H1 (cell line): Measurements from ENCODE around the gene SRRM4. TPM values are rescaled to one million over a fixed set of nuclear protein-coding genes. Genes with fewer than 3 reads are reported as not detected.

ENCODE experiments used
- CTBP2 ChIP-seq: IDR thresholded peaks from 2 replicates; pipeline ENCODE4 v1.7.0; 2011; ENCODE audit warnings: borderline replicate concordance, mild to moderate bottlenecking, moderate library complexity, mixed read lengths, low read length; ENCODE audit not compliant: insufficient read depth, insufficient read length
- polyA plus RNA-seq, 7 experiments: library from polyadenylated mRNA; depleted of rRNA in 3 of 7; stranded (reverse) in 5 of 7; unstranded in 2 of 7; fragments of >200 nt in 5 of 7; fragments of 200-250 nt in 2 of 7; gene quantifications; 1 replicate in 5 of 7; 2 replicates in 1 of 7; 4 replicates in 1 of 7; pipeline versions ENCODE4 v1.2.1 to v1.2.3, GENCODE V29; 2011 to 2013; ENCODE audit warnings: missing spikeins in 2 of 7, mixed read lengths in 2 of 7
- total RNA-seq: library from RNA; stranded (reverse); fragmentation: NEBNext Ultra II Directional; extraction: Animal tissue kit (Norgen Biotek cat#: 25700); gene quantifications from 2 replicates; pipeline ENCODE4 v1.2.1, GENCODE V29; 2021
- TF ChIP-seq, protein P1 (sequence below): fragments of 300-600 bp; sonication (generic); IDR thresholded peaks from 2 replicates; pipeline ENCODE4 v1.7.1; 2012; ENCODE audit warnings: low read length, moderate library complexity, mild to moderate bottlenecking, inconsistent platforms; ENCODE audit not compliant: insufficient replicate concordance

Gene SRRM4
- total and polyA plus RNA-seq, 2 of the 8 experiments (the other 6 are each of a cell fraction or from before 2014, with no cell fraction given): 0.53 to 1.1 TPM

DNA sequence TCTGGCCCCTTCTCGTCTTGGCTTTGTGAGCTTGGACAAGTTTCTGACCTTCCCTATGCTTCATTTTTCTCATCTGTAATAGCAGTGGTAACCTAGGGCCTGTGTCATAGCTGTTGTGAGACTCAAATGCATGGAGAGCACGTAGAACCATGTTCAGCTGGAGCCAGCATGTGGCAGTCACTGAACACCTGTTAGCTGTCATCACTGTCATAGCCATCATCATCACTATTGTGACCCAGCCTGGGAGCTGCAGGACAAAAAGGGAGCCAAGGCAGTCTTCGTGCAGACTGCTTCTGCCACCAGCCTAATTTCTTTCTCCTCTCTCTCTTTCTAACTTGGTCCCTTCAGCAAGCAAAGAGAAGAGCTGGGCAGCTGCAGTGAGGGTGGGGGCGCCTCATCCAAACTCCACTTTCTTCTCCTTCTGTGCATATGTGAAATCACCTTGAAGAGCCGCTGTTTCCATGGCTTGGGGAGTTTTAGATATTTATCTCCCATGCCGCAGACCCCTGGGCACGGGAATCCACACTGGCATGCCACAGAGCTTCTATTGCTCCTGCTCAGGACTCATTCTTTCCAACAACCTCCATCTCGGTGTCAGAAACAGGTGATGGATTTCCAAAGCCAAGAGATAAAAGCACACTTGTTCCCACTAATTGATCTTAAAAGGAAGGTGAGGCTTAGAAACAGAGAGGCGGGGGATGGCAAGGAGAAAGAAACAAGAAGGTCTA lies 87.0 kb downstream of the SRRM4 start (continued):
- TF ChIP-seq, protein P1, sequence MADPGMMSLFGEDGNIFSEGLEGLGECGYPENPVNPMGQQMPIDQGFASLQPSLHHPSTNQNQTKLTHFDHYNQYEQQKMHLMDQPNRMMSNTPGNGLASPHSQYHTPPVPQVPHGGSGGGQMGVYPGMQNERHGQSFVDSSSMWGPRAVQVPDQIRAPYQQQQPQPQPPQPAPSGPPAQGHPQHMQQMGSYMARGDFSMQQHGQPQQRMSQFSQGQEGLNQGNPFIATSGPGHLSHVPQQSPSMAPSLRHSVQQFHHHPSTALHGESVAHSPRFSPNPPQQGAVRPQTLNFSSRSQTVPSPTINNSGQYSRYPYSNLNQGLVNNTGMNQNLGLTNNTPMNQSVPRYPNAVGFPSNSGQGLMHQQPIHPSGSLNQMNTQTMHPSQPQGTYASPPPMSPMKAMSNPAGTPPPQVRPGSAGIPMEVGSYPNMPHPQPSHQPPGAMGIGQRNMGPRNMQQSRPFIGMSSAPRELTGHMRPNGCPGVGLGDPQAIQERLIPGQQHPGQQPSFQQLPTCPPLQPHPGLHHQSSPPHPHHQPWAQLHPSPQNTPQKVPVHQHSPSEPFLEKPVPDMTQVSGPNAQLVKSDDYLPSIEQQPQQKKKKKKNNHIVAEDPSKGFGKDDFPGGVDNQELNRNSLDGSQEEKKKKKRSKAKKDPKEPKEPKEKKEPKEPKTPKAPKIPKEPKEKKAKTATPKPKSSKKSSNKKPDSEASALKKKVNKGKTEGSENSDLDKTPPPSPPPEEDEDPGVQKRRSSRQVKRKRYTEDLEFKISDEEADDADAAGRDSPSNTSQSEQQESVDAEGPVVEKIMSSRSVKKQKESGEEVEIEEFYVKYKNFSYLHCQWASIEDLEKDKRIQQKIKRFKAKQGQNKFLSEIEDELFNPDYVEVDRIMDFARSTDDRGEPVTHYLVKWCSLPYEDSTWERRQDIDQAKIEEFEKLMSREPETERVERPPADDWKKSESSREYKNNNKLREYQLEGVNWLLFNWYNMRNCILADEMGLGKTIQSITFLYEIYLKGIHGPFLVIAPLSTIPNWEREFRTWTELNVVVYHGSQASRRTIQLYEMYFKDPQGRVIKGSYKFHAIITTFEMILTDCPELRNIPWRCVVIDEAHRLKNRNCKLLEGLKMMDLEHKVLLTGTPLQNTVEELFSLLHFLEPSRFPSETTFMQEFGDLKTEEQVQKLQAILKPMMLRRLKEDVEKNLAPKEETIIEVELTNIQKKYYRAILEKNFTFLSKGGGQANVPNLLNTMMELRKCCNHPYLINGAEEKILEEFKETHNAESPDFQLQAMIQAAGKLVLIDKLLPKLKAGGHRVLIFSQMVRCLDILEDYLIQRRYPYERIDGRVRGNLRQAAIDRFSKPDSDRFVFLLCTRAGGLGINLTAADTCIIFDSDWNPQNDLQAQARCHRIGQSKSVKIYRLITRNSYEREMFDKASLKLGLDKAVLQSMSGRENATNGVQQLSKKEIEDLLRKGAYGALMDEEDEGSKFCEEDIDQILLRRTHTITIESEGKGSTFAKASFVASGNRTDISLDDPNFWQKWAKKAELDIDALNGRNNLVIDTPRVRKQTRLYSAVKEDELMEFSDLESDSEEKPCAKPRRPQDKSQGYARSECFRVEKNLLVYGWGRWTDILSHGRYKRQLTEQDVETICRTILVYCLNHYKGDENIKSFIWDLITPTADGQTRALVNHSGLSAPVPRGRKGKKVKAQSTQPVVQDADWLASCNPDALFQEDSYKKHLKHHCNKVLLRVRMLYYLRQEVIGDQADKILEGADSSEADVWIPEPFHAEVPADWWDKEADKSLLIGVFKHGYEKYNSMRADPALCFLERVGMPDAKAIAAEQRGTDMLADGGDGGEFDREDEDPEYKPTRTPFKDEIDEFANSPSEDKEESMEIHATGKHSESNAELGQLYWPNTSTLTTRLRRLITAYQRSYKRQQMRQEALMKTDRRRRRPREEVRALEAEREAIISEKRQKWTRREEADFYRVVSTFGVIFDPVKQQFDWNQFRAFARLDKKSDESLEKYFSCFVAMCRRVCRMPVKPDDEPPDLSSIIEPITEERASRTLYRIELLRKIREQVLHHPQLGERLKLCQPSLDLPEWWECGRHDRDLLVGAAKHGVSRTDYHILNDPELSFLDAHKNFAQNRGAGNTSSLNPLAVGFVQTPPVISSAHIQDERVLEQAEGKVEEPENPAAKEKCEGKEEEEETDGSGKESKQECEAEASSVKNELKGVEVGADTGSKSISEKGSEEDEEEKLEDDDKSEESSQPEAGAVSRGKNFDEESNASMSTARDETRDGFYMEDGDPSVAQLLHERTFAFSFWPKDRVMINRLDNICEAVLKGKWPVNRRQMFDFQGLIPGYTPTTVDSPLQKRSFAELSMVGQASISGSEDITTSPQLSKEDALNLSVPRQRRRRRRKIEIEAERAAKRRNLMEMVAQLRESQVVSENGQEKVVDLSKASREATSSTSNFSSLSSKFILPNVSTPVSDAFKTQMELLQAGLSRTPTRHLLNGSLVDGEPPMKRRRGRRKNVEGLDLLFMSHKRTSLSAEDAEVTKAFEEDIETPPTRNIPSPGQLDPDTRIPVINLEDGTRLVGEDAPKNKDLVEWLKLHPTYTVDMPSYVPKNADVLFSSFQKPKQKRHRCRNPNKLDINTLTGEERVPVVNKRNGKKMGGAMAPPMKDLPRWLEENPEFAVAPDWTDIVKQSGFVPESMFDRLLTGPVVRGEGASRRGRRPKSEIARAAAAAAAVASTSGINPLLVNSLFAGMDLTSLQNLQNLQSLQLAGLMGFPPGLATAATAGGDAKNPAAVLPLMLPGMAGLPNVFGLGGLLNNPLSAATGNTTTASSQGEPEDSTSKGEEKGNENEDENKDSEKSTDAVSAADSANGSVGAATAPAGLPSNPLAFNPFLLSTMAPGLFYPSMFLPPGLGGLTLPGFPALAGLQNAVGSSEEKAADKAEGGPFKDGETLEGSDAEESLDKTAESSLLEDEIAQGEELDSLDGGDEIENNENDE: no peak
- TF ChIP-seq CTBP2: no peak
